ENCODE results near the gene SNX2.
"Not testable (repeated sequence)": the region's sequence is repeated elsewhere in the genome, so short reads cannot be mapped to it uniquely, and the experiment has no call there.

Gene SNX2

DNA sequence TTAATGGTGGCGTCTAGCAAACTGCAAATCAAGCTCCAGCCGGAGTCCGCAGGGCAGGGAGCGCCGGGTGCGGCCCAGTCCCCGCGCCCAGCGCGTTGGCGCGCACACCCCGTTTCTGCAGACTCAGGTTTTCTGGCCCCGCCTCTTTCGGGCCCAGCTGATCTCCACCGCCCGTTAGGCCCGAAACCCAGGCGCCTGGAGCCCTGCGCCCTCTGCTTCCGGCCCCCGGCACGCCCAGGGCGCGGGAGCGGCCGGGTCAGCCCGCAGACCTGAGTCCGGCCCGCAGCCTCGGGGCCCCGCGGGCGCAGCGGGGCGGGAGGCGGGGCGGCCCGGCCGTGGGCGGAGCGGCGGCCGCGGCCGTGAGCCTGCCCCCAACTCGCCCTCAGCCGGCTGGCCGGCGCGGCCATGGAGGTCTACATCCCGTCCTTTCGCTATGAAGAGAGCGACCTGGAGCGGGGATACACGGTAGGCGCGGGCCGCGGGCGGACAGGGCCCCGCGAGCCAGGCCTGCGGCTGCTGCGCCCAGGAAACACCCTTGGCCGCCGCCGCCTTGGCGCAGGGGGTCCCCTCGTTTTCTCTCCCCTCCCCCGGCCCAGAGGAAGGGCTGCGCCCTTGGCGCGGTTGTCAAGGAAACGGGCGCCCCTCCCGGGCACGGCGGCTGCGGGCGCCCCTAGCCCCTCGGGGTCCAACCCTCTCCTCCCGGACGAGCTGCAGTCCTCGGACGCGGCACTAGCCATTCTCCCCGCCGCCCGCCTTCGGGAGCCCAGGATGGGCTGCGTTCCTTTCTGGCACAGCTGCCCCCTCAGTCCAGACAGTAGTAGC lies 70.6 kb downstream of the SNX2 start, which contains the start of gene SNX24:
SNX24 (plus strand) TSS at position 385 of the 822 bp plus-strand sequence; CDS start at position 406, 21 bp downstream.
- DNase-seq = peak; percentile 52 to 55

DNA sequence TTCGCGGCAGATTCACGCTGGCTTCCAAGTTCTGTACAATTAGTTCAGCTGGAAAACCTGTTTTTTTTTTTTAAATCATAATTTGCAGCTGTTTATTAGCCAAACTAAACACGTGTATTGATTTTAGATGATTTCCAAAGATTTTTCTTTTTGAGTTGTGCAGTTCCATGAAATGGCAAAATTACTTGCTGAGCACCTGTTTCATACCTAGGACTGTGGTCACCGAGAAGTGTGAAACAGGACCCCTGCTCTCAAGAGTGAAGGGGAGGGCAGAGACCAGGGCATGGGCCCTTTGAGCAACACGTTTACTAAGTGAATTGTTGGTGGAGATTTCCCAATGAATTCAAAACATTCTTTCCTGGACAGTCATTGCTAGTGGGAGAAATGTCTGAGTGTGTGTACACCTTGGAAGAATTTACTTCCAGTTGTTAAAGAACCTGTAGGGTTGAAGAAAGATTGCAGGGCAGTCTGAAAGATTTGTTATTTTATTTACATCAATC lies 71.2 kb downstream of the SNX2 start:
- no peak for DNase-seq

DNA sequence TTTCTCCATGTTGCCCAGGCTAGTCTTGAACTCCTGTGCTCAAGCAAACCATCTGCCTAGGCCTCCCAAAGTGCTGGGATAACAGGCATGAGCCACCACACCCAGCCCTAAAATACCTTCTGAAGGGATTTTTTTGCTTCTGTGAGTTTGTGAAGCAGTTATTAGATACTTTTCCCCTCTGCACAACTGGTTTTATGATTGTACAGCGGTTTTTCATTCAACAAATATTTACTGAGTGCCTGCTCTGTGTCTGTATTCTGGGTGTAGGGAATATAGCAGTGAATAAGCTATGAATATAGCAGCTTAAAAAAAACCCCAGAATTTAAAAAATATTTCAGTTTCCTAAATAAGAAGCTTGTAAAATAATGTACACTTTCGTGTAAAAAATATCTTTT lies 72.8 kb downstream of the SNX2 start:
- no peak for DNase-seq

DNA sequence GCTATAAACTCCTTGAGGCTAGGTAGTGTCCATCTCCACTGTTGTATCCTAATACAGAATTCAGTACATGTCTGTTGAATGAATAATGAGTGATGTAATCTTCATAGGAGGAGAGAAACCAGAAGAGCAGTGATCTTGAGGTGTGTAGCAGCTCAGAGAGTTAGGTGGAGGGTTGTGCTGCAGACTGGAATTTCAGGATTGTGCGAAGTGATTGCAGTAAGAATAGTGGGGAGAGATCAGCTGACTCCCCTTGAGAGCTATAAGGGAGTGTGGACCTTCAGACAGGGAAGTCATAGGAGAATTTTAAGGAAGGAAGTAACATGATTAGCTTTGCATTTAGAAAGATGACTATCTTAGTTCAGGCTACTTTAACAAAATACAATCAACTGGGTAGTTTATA lies 74.9 kb downstream of the SNX2 start:
- DNase-seq = no peak

- DNase-seq = not testable (repeated sequence)
These were observed 82.7 kb downstream of the SNX2 start for GRCh38 chr5:122857538-122857937.

DNA sequence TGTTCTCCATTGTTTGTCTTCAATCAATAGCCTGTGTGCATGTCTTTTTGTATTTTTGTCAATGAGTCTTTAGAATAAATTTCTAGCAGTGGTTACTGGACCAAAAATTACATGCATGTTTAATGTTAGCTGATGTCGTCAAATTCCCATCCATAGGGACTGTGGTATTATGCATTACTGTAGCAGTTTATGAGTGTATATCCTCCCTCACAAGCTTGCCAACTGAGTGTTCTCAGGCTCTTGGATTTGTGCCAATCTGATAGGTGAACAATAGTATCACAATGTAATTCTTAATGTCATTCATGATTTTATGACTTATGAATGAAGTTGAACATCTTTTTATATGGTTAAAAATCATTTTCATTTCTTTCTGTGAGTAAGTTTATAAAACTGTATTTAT lies 83.6 kb downstream of the SNX2 start:
- no peak for DNase-seq

GRCh38 chr5:122863240-122863639 lies 88.4 kb downstream of the SNX2 start:
- no peak for DNase-seq

DNA sequence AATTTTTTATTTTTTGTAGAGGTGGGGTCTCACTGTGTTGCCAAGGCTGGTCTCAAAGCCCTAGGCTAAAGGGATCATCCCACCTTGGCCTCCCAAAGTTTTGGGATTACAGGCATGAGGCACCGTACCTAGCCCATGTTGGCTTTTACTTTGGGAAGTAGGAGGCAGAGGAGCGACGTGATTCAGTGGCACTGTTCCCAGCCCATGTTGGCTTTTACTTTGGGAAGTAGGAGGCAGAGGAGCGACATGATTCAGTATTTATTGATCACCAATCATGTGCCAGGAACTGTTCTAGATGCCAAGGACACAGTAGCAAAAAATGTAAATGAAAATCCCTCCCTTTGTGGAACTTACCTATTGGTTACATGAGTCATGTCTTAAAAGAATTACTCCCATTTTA lies 88.8 kb downstream of the SNX2 start:
- DNase-seq = no peak

- no peak for DNase-seq
These were observed 89.5 kb downstream of the SNX2 start for GRCh38 chr5:122864400-122864799.

- no peak for DNase-seq
These were observed 90.0 kb downstream of the SNX2 start for GRCh38 chr5:122864842-122865241.

GRCh38 chr5:122870219-122870856 lies 95.5 kb downstream of the SNX2 start:
- no peak for DNase-seq

DNA sequence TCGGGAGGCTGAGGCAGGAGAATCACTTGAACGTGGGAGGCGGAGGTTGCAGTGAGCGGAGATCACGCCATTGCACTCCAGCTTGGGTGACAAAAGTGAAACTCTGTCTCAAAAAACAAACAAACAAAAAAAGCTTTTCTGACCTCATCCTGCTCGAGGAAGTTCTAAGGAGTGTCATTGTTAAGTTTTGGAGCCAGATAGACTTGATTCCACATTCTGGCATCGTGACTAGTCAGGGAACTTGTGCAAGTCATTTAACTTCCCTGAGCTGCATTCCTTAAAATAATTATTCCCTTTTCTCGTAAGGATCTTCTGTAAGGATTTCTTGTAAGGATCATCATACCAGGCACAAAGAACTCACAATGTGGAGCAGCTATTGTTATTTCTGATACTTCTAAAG lies 96.8 kb downstream of the SNX2 start:
- DNase-seq = no peak

DNA sequence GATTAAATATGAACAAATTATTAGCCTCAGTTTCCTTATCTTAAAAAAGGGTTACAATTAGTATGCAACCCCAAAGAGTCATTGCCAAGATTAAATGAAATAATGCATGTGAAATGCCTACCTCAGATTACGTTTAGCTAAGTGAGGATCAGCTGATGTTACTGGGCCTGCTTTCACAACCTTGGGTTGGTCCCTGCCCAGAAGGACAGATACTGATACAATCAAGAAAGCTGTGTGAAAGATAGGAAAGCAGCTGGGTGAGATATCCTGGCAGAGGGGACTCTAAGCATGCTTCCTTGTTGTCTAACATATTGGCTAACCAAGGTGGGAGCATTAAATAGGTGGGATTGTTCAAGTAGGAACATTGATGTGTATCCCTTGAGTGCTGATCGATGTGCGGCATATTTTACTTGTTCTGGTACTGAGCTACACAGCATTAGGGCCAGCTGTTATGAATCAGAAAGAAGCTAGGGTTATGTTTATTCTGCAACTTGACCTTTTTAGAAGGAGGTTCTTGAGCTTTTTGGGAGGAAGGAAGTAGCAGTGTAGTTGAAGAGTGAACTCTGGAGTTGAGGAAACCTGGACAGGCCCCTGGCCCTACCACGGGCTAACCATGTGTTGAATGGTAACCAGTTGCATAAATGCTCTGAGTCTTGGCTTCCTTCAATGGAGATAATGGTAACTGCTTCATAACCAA lies 99.4 kb downstream of the SNX2 start:
- no peak for DNase-seq

DNA sequence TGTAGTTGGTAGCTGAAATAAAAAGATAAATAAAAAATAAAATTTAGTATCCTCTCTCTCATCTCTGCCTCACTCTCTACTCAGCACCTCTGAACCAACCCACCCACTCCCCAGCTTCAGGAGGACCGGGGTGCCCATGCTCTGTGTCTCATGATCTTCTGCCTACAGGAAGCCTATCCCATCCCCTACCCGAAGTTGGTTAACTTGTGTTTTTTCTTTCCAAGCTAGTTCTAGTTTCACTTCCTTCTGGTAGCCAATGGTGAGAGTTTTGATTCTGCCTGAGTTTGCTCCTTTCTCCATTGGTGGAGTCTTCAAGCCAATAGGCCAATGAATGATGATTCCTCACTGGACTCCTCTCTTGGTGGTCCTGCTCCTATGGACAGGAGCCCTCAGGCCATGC lies 102.6 kb downstream of the SNX2 start:
- DNase-seq = no peak

DNA sequence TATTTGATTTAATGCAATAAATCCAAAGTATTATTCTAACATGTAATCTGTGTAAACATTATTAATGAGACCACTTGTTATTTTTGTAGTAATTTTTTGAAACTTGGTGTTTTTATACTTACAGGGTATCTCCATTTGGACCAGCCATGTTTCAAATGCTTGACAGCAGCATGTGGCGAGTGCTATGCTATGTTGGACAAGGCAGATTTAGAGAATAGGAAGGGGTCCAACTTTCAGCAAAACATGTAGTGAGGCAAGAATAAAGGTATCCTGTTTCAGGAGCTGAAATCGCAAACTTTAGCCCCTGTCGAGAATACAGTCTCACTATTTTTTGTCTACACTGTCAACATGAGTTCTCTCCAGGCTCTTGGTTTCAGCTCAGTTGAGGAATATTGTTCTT lies 104.2 kb downstream of the SNX2 start:
- DNase-seq = no peak
